HCT116 (cell line): ENCODE data around the gene ESR2. TPM values are rescaled to one million over a fixed set of nuclear protein-coding genes. Genes with fewer than 3 reads are reported as not detected.

Experiments used
- ATAC-seq: fragments of 200-7000 bp; cut with Tn5 transposase; 2 replicates; pipeline ENCODE4 v1.9.1; 2020; ENCODE audit warnings: mild to moderate bottlenecking, moderate library complexity
- BruUV-seq: library from RNA; stranded (reverse); fragments of 400-500 nt; replicated peaks from 2 replicates; lab custom pipeline; 2021; lab: Mats Ljungman, UMichigan
- CTCF ChIA-PET: fragments of 300-600 bp; sonication (Branson Sonifier 250); formaldehyde crosslinking; loops from one replicate; lab custom pipeline; 2021; ENCODE audit warnings: antibody characterized with exemption; lab: Charles Lee
- POLR2A ChIA-PET: fragments of 300-600, 350-600 bp; sonication (Branson Sonifier 250); formaldehyde crosslinking; loops from one replicate; lab custom pipeline; 2021; ENCODE audit warnings: antibody characterized with exemption; lab: Charles Lee
- RAD21 ChIA-PET, 2 experiments: fragments of 300-600 bp; sonication (Branson Sonifier 250); formaldehyde crosslinking; loops; one replicate each; lab custom pipeline; 2023; ENCODE audit warnings: low total read pairs in 2 of 2; ENCODE audit not compliant: uncharacterized antibody in 2 of 2, unreplicated experiment in 2 of 2, low non-redundant PET in 1 of 2; lab: Charles Lee
- DNase-seq: peaks from one replicate; pipeline ENCODE4 v3.0.0-alpha.2; 2010; ENCODE audit warnings: low read depth, low spot score
- H2AFZ ChIP-seq: fragments of 200-600 bp; shearing (Covaris generic), sonication (generic); 2 replicates; pipeline ENCODE4 v1.6.1; 2017; ENCODE audit warnings: low read depth, mixed run types, mixed read lengths, antibody characterized with exemption, low read length; ENCODE audit not compliant: poor library complexity, severe bottlenecking
- H3K27ac ChIP-seq: 2 replicates; pipeline ENCODE4 v1.5.1; 2012; ENCODE audit warnings: low read depth, low read length
- H3K27me3 ChIP-seq: fragments of 200-600 bp; sonication (generic); 2 replicates; pipeline ENCODE4 v1.6.1; 2016; ENCODE audit warnings: mixed run types, low read length, mixed read lengths; ENCODE audit not compliant: insufficient read depth
- H3K36me3 ChIP-seq, 2 experiments: fragments of 200-500 bp in 1 of 2; fragments of 200-600 bp in 1 of 2; sonication (Bioruptor generic) in 1 of 2; sonication (generic) in 1 of 2; 2 replicates each; pipeline versions ENCODE4 v1.5.1 to v1.6.1; 2014 to 2016; ENCODE audit warnings: low read length in 2 of 2, inconsistent platforms in 1 of 2, mixed read lengths in 1 of 2, mixed run types in 1 of 2; ENCODE audit not compliant: insufficient read depth in 2 of 2, control insufficient read depth in 1 of 2
- H3K4me1 ChIP-seq, 2 experiments: fragments of 200-600 bp in 1 of 2; sonication (generic) in 1 of 2; 2 replicates each; pipeline versions ENCODE4 v1.5.1 to v1.6.1; 2012 to 2017; ENCODE audit warnings: low read length in 2 of 2, inconsistent platforms in 1 of 2, mild to moderate bottlenecking in 1 of 2, mixed read lengths in 1 of 2, mixed run types in 1 of 2, moderate library complexity in 1 of 2; ENCODE audit not compliant: insufficient read depth in 2 of 2, control insufficient read depth in 1 of 2
- H3K4me2 ChIP-seq: fragments of 200-600 bp; sonication (generic); 2 replicates; pipeline ENCODE4 v1.6.1; 2017; ENCODE audit warnings: mixed run types, low read length, mixed read lengths
- H3K4me3 ChIP-seq, 2 experiments: fragments of 200-600 bp in 1 of 2; sonication (generic) in 1 of 2; replicated peaks in 1 of 2; 2 replicates each; pipeline ENCODE4 v1.5.1; 2011 to 2016; ENCODE audit warnings: low read length in 2 of 2, control low read depth in 1 of 2, low read depth in 1 of 2, mild to moderate bottlenecking in 1 of 2, mixed read lengths in 1 of 2, mixed run types in 1 of 2
- H3K79me2 ChIP-seq: fragments of 200-600 bp; sonication (generic); 2 replicates; pipeline ENCODE4 v1.6.1; 2017; ENCODE audit warnings: mild to moderate bottlenecking, mixed run types, low read length, moderate library complexity, mixed read lengths; ENCODE audit not compliant: insufficient read depth
- H3K9ac ChIP-seq: fragments of 200-600 bp; sonication (generic); 2 replicates; pipeline ENCODE4 v1.6.1; 2016; ENCODE audit warnings: low read length, mixed read lengths
- H3K9me2 ChIP-seq: fragments of 200-600 bp; sonication (generic), shearing (Covaris generic); 2 replicates; pipeline ENCODE4 v1.6.1; 2017; ENCODE audit warnings: mixed run types, mild to moderate bottlenecking, moderate library complexity; ENCODE audit not compliant: insufficient read depth
- H3K9me3 ChIP-seq, 2 experiments: fragments of 200-500 bp in 1 of 2; fragments of 200-600 bp in 1 of 2; sonication (Bioruptor generic) in 1 of 2; sonication (generic) in 1 of 2; 2 replicates each; pipeline ENCODE4 v1.6.1; 2014 to 2017; ENCODE audit warnings: low read length in 2 of 2, mixed read lengths in 2 of 2, inconsistent platforms in 1 of 2, low read depth in 1 of 2, mild to moderate bottlenecking in 1 of 2, mixed run types in 1 of 2, moderate library complexity in 1 of 2; ENCODE audit not compliant: control insufficient read depth in 1 of 2, insufficient read depth in 1 of 2
- H4K20me1 ChIP-seq: fragments of 200-600 bp; sonication (generic), shearing (Covaris generic); 2 replicates; pipeline ENCODE4 v1.6.1; 2017; ENCODE audit warnings: mixed run types, mild to moderate bottlenecking, moderate library complexity; ENCODE audit not compliant: insufficient read depth
- CBX3 ChIP-seq: IDR thresholded peaks from 2 replicates; pipeline ENCODE4 v1.6.1; 2012; ENCODE audit warnings: low read depth
- CEBPB ChIP-seq: IDR thresholded peaks from 2 replicates; pipeline ENCODE4 v1.6.1; 2012; ENCODE audit warnings: low read depth
- ELF1 ChIP-seq: IDR thresholded peaks from 2 replicates; pipeline ENCODE4 v1.6.1; 2012; ENCODE audit warnings: low read depth, borderline replicate concordance
- EZH2 ChIP-seq: fragments of 200-600 bp; sonication (generic); IDR thresholded peaks from 2 replicates; pipeline ENCODE4 v1.6.1; 2017; ENCODE audit warnings: antibody characterized with exemption, mixed run types
- EZH2phosphoT487 ChIP-seq: fragments of 200-600 bp; IDR thresholded peaks from 2 replicates; pipeline ENCODE4 v1.6.1; 2018; ENCODE audit warnings: antibody characterized with exemption, borderline replicate concordance
- FOSL1 ChIP-seq: IDR thresholded peaks from 2 replicates; pipeline ENCODE4 v1.6.1; 2012; ENCODE audit warnings: low read depth
- JUND ChIP-seq: IDR thresholded peaks from 2 replicates; pipeline ENCODE4 v1.6.1; 2012
- POLR2A ChIP-seq: IDR thresholded peaks from 2 replicates; pipeline ENCODE4 v1.7.0; 2011; ENCODE audit warnings: borderline replicate concordance; ENCODE audit not compliant: insufficient read depth, insufficient read length; ENCODE audit errors: extremely low read depth
- POLR2AphosphoS5 ChIP-seq: IDR thresholded peaks from 2 replicates; pipeline ENCODE4 v1.6.1; 2011; ENCODE audit warnings: mild to moderate bottlenecking, low read depth, low read length, moderate library complexity
- RAD21 ChIP-seq: IDR thresholded peaks from 2 replicates; pipeline ENCODE4 v1.6.1; 2012; ENCODE audit warnings: low read depth, mild to moderate bottlenecking
- SP1 ChIP-seq: IDR thresholded peaks from 2 replicates; pipeline ENCODE4 v1.6.1; 2012; ENCODE audit warnings: low read depth
- SRF ChIP-seq: IDR thresholded peaks from 2 replicates; pipeline ENCODE4 v1.6.1; 2012; ENCODE audit warnings: low read depth
- TCF7L2 ChIP-seq: IDR thresholded peaks from 2 replicates; pipeline ENCODE4 v1.7.0; 2011; ENCODE audit warnings: borderline replicate concordance, inconsistent platforms; ENCODE audit not compliant: insufficient read depth, insufficient read length; ENCODE audit errors: extremely low read depth
- ZNF274 ChIP-seq: fragments of 200-500 bp; sonication (Bioruptor generic); IDR thresholded peaks from 2 replicates; pipeline ENCODE4 v1.6.1; 2014; ENCODE audit warnings: mild to moderate bottlenecking, low read depth, low read length, inconsistent platforms
- intact Hi-C: fragments of 100-400 bp; cut with micrococcal nuclease; formaldehyde crosslinking; loops from 2 replicates; pipeline ENCODE4 v1.10.0; 2022
- total RNA-seq: library from RNA; stranded (reverse); gene quantifications from one replicate; pipeline ENCODE4 v1.2.1, GENCODE V29; 2021; ENCODE audit not compliant: unreplicated experiment
- TF ChIP-seq, protein P1 (sequence below), 3 experiments: fragments of 200-600 bp in 1 of 3; sonication (generic) in 1 of 3; IDR thresholded peaks in 2 of 3; conservative IDR thresholded peaks in 1 of 3; 2 replicates each; pipeline ENCODE4 v1.5.1; 2012 to 2017; ENCODE audit warnings: low read depth in 2 of 3, low read length in 2 of 3, antibody characterized with exemption in 1 of 3, borderline replicate concordance in 1 of 3, control low read depth in 1 of 3, mild to moderate bottlenecking in 1 of 3, mixed read lengths in 1 of 3, mixed run types in 1 of 3, moderate library complexity in 1 of 3; ENCODE audit not compliant: insufficient read depth in 1 of 3
- TF ChIP-seq, protein P2 (sequence below): IDR thresholded peaks from 2 replicates; pipeline ENCODE4 v1.6.1; 2012; ENCODE audit warnings: low read depth
- TF ChIP-seq, protein P3 (sequence below): IDR thresholded peaks from 2 replicates; pipeline ENCODE4 v1.6.1; 2012

The ESR2 gene
- total RNA-seq, 1 experiment from 2014 or later, result 0.32 TPM

DNA sequence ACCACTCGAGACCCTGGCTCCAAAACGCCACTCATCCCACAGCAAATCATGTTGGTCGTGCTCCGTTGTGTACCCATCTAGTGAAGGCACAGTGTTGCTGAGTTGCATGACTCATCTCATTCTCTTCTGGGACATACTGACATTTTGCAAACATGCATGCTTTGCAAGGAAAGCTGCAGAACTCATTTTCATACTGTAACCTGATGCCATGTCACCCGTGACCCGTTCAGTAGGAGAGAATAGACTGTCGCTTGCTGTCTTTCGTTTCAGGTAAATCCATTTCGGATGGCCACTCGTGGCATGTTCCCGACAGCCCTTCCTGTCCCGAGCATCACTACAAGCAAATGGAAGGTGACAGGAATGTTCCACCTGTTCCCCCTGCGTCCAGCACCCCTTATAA is 78.2 kb downstream of the ESR2 start:
- Histone ChIP-seq H3K9me3 (no peaks in the 10 kb centered on the region), H3K4me3 (no peak overlapping the region), H3K4me1 (no peaks in the 10 kb centered on the region), H3K9ac (no peak overlapping the region), H4K20me1 (no peaks in the 10 kb centered on the region), H3K9me2 (no peaks in the 10 kb centered on the region), H3K79me2 (no peaks in the 10 kb centered on the region), H3K4me2 (no peak overlapping the region), H3K27ac (no peak overlapping the region), H3K36me3 (peaks cover 7 to 11% of the 10 kb centered on the region in 2 experiments; a peak in 2 of 4 replicates), H3K27me3 (no peaks in the 10 kb centered on the region), H2AFZ (no peak overlapping the region)
- ChIA-PET RAD21 (no interaction called here), CTCF (no interaction called here), POLR2A (no interaction called here)
- intact Hi-C loops, result no loop called here
- ATAC-seq, result no peak
- BruUV-seq, result no TSS peak
- no peak for DNase-seq
- TF ChIP-seq EZH2 (no peak), ZNF274 (no peak), ELF1 (no peak), SP1 (no peak), POLR2A (no peak), TCF7L2 (no peak)

DNA sequence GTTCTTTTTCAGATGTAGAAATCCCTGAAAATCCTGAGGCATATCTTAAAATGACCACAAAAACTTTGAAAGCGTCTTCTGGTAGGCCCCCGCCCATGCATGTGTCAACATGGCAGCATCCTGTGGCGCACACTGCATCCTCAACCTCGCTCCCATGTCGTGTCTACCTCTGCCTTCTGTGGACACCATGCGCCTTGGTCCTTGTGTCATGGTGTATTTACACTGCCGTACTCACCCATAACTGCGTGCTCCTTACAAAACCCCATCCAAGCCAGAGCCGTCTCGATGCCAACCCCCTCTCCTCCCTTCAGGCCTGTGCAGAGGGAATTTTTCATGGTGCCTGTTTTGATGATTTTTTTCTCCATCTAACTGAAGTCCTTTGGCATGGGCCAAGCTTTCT is 78.9 kb downstream of the ESR2 start:
- no peak overlapping the region for H3K4me3 ChIP-seq
- H2AFZ ChIP-seq, result no peak overlapping the region
- no peaks in the 10 kb centered on the region for H3K9me2 ChIP-seq
- no peaks in the 10 kb centered on the region for H4K20me1 ChIP-seq
- H3K79me2 ChIP-seq, result no peaks in the 10 kb centered on the region
- no peak overlapping the region for H3K9ac ChIP-seq
- intact Hi-C loops, result no loop called here
- no peaks in the 10 kb centered on the region for H3K27me3 ChIP-seq
- ChIA-PET POLR2A (no interaction called here), RAD21 (no interaction called here), CTCF (no interaction called here)
- no peaks in the 10 kb centered on the region for H3K4me1 ChIP-seq
- no peak overlapping the region for H3K27ac ChIP-seq
- ATAC-seq (no peak), DNase-seq (no peak)
- no peak overlapping the region for H3K4me2 ChIP-seq
- H3K9me3 ChIP-seq, result no peaks in the 10 kb centered on the region
- H3K36me3 ChIP-seq, result peaks cover 7 to 8% of the 10 kb centered on the region in 2 experiments; a peak in 1 of 4 replicates
- BruUV-seq, result no TSS peak
- TF ChIP-seq, protein P1, sequence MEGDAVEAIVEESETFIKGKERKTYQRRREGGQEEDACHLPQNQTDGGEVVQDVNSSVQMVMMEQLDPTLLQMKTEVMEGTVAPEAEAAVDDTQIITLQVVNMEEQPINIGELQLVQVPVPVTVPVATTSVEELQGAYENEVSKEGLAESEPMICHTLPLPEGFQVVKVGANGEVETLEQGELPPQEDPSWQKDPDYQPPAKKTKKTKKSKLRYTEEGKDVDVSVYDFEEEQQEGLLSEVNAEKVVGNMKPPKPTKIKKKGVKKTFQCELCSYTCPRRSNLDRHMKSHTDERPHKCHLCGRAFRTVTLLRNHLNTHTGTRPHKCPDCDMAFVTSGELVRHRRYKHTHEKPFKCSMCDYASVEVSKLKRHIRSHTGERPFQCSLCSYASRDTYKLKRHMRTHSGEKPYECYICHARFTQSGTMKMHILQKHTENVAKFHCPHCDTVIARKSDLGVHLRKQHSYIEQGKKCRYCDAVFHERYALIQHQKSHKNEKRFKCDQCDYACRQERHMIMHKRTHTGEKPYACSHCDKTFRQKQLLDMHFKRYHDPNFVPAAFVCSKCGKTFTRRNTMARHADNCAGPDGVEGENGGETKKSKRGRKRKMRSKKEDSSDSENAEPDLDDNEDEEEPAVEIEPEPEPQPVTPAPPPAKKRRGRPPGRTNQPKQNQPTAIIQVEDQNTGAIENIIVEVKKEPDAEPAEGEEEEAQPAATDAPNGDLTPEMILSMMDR (IDR thresholded peaks at IDR 0.05 in 2 of 3, conservative IDR thresholded peaks at IDR 0.05 in 1 of 3; ENCODE audit: borderline replicate concordance in 1 of 3, insufficient read depth in 1 of 3, low read depth in 2 of 3, low read length in 2 of 3), result no peak
- TF ChIP-seq POLR2AphosphoS5 (no peak), ELF1 (no peak), JUND (no peak), CBX3 (no peak), RAD21 (no peak), ZNF274 (no peak), FOSL1 (no peak), EZH2phosphoT487 (no peak), SP1 (no peak), CEBPB (no peak), SRF (no peak)
- TF ChIP-seq, protein P2, sequence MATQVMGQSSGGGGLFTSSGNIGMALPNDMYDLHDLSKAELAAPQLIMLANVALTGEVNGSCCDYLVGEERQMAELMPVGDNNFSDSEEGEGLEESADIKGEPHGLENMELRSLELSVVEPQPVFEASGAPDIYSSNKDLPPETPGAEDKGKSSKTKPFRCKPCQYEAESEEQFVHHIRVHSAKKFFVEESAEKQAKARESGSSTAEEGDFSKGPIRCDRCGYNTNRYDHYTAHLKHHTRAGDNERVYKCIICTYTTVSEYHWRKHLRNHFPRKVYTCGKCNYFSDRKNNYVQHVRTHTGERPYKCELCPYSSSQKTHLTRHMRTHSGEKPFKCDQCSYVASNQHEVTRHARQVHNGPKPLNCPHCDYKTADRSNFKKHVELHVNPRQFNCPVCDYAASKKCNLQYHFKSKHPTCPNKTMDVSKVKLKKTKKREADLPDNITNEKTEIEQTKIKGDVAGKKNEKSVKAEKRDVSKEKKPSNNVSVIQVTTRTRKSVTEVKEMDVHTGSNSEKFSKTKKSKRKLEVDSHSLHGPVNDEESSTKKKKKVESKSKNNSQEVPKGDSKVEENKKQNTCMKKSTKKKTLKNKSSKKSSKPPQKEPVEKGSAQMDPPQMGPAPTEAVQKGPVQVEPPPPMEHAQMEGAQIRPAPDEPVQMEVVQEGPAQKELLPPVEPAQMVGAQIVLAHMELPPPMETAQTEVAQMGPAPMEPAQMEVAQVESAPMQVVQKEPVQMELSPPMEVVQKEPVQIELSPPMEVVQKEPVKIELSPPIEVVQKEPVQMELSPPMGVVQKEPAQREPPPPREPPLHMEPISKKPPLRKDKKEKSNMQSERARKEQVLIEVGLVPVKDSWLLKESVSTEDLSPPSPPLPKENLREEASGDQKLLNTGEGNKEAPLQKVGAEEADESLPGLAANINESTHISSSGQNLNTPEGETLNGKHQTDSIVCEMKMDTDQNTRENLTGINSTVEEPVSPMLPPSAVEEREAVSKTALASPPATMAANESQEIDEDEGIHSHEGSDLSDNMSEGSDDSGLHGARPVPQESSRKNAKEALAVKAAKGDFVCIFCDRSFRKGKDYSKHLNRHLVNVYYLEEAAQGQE, result no peak
- TF ChIP-seq, protein P3, sequence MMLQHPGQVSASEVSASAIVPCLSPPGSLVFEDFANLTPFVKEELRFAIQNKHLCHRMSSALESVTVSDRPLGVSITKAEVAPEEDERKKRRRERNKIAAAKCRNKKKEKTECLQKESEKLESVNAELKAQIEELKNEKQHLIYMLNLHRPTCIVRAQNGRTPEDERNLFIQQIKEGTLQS, result no peak
- TF ChIP-seq, all 23 proteins: peak for 0
